GM21717 (cell line): ENCODE data around the gene ADAMTS13.
"Not testable (repeated sequence)": the region's sequence is repeated elsewhere in the genome, so short reads cannot be mapped to it uniquely, and the experiment has no call there.

ENCODE experiments used
- ATAC-seq: cut with Tn5 transposase; IDR thresholded peaks from one replicate; pipeline ENCODE4 v1.9.1; 2021; ENCODE audit warnings: mild to moderate bottlenecking, moderate library complexity; ENCODE audit not compliant: unreplicated experiment

Gene ADAMTS13

DNA sequence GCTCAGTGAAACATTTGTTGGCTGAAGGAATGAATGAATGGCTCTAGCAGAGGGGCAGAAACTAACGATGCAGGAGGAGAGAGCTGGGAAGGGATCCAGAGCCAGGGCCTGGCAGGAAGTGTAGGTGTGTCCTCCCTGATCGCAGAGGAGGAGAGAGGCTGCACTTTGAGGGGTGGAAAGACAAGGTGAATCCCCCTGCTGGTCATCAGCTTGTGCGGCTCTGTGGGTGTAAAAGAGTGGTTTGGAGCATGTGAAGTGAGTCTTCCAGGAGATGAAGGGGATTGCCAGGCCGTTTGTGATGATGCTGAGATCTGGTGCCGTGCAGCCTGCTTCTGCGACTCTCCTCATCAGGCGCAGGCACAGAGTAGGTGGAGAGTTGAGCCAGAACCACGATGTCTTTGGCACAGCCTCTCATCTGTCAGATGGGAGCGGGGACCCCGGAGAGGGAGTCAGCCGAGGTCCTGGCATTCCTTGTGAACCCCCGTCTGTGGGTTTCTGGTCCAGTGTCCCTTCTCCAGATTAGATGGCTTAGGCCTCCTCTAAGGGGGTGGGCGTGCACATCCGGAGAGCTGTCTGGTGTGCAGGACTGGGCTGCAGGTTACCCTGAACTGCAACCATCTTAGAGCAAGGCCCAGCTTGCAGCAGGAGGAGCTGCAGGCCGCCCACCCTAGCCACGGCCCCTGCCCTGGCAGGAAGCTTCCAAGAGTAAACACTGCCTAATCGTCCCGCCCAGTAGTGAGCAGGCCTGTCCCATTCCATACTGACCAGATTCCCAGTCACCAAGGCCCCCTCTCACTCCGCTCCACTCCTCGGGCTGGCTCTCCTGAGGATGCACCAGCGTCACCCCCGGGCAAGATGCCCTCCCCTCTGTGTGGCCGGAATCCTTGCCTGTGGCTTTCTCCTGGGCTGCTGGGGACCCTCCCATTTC is at the start of gene ADAMTS13:
Gene ADAMTS13 (plus strand): TSS at position 753 of the 928 bp plus-strand sequence. CDS start 77 bp downstream, at position 830.
- ATAC-seq, result no peak

DNA sequence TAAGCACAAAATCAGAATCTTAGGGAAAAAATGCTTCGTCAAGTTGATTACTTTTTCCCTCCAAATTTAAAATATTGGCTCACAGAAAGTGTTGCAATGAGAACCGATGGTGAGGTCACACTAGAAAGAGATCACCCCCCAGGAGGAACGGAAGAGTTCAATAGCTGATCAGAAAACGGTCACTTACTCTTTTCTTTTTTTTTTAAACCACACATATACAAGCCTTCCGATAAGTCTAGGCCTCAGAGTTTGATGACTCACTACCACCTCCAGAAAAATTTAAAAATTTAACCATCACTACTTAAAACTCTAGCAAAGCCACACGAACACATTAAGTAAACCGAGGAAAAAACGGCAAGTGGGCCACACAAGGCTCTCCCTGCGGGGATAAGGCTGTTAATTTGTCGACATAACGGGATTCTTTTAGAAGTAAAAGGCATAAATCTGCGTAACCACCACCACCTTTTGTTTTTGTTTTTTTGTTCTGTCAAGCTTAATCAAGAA is 47.5 kb upstream of the ADAMTS13 start:
- no peak for ATAC-seq

DNA sequence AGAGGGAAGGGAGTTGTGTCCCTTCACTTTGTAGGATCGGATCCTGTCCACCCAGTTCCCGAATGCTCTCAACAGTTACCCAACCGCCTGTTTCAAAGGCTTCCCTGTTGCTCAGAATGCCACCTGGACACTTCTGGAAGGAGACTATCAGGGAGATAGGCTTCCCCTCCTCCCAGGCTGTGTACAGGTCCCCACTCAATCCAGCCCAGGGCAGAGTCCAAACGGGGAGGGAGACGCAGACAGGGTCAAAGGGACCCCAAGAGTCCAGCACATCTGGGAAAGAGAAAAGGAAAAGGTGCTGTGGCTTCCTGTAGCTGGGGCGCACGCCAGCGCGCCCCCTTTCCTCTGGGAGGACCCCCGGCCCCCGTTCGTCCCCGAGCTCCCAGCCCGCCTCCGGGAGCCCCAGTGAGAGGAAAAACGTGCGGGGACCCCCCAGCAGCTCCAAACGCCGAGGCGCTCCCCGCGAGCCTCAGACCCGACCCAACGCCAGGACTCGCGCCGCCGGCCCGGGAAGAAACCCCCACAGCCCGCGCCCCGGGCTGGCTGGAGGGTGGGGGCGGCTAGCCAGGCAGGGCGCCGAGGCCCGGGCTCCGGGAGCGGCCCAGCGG is 46.9 kb upstream of the ADAMTS13 start:
- peak; percentile 8 for ATAC-seq

- ATAC-seq, result peak; percentile 84
Observed at GRCh38 chr9:133375724-133376654, 46.2 kb upstream of the ADAMTS13 start, which contains the start of the genes STKLD1 and SURF4. STKLD1 (plus strand) TSS chr9:133376366; CDS start chr9:133376474, 108 bp downstream. SURF4 (minus strand) TSS chr9:133376060; CDS start chr9:133375969, 91 bp downstream.

- ATAC-seq, result not testable (repeated sequence)
Observed at GRCh38 chr9:133377280-133377679, 44.9 kb upstream of the ADAMTS13 start.

DNA sequence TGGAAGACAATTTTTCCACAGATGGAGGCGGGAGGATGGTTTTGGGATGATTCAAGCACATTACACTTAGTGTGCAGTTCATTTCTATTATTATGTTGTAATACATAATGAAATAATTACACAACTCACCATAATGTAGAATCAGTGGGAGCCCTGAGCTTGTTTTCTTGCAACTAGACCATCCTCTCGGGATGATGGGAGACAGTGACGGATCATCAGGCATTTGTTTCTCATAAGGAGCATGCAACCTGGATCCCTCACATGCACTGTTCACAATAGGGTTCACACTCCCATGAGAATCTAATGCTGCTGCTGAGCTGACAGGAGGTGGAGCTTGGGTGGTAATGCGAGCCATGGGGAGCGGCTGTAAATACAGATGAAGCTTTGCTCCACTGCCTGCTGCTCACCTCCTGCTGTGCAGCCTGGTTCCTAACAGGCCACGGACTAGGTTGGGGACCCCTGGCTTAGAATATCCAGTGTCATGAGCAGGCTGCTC is 44.4 kb upstream of the ADAMTS13 start:
- no peak for ATAC-seq

DNA sequence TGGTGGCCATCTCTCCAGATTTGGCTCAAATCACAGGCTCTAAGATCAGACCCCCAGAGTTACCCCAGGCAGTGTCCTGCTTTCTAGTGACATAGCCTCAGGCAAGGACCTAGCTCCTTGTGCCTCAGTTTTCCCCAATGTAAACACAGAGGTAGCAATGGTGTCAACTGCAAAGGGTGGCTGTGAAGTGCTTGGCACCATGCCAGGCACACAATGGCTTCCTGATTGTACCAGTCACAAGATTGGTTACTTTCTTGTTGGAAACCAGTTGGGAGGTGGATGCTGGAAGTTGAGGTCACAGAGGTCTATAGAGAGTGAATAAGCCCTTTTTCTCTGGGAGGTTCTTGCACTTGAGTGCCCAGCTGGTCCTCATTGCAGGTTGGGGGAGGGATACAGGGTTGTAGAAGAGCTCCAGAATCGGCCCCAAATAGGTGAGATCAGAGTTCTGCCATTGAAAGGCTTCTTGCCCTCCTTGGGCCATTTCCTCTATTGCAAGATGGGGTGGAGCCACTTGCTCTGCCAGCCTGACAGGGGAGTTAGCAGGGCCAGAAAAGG is 43.7 kb upstream of the ADAMTS13 start:
- ATAC-seq, result no peak

DNA sequence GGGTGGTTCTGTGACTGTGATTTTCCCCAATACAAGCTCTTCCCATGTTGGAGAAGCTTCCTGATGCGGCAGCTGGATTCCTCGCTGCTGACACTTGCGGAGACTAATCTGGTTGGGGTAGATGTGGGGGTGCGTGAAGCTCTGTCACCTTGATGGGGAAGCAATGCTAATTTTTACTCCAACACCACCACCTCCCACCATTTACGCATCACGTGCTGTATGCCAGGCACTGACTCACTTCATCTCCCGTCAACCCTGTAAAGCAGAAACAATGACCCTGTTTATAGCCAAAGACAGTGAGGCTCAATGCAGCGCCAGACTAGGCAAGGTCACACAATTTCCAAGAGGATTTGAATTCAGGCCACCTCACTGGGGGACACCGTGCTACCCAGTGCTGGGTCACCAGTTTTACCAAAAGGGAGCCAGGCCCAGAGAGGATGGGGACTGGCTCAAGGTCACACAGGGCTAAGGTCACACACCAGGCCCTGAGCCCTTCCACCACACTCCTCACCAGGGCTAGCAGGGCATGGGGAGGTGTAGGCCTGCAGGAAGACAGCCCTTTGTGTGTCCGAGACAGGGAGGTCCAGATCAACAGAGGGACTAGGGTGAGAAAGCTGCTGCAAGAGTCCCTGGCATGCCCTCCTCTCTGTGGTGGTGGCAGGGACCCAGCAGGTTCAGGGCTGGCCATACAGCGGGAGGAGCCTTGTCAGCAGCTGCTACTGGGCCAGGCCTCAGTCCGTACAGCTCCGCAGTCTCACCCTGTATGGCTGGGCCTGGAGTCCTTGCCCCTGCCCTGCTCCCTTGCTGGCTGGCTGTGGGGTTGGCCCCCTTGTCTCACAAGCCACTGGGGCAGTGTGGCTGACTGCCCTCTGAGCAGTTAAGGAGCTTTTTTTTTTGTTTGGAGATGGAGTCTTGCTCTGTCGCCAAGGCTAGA is 42.7 kb upstream of the ADAMTS13 start:
- ATAC-seq, result no peak

DNA sequence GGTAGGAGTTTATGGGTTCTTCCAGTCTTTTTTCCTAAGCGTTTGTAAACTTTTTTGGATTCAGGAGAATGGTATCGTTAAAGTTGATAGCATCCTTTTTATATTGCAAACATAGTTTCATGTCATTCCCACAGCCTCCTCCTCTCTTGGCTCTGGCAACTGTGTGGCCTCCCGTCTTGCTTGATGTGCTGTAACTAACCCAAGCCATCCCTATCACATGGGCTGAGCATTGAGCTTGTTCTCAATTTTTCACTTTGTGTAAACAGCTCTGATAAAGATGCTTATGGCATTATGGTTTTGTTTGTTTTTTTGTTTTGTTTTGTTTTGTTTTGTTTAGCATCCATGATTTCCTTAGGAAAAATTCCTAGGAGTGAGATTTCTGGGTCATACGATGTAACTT is 41.4 kb upstream of the ADAMTS13 start:
- ATAC-seq, result no peak

DNA sequence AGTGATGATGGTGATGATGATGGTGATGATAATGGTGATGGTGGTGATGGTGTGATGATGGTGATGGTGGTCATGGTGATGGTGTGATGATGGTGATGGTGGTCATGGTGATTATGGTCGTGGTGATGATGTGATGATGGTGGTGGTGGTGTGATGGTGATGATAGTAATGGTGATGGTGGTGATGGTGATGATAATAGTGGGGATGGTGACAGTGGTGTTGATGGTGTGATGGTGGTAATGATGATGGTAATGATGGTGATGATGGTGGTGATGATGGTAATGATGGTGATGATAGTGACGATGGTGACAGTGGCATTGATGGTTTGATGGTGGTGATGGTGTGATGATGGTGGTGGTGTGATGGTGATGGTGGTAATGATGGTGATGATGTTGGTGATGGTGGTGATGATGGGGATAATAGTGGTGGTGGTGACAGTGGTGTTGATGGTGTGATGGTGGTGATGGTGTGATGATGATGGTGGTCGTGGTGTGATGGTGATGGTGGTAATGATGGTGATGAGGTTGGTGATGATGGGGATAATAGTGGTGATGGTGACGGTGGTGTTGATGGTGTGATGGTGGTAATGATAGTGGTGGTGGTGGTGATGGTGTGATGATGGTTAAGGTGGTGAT is 39.5 kb upstream of the ADAMTS13 start:
- no peak for ATAC-seq

DNA sequence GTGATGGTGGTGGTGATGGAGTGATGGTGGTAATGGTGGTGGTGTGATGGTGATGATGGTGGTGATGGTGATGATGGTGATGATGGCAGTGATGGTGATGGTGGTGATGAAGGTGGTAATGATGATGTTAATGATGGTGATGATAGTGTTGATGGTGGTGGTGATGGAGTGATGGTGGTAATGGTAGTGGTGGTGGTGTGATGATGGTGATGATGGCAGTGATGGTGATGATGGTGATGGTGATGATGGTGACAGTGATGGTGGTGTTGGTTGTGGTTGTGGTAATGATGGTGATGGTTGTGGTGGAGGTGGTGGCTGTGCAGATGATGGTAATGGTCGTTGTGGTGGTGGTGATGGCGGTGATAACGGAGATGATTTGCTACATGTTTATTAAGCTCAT is 38.7 kb upstream of the ADAMTS13 start:
- no peak for ATAC-seq

- ATAC-seq, result no peak
Observed at GRCh38 chr9:133384736-133385321, 37.3 kb upstream of the ADAMTS13 start.

- no peak for ATAC-seq
Observed at GRCh38 chr9:133385452-133385851, 36.7 kb upstream of the ADAMTS13 start.

GRCh38 chr9:133386338-133386737 is 35.8 kb upstream of the ADAMTS13 start:
- no peak for ATAC-seq

DNA sequence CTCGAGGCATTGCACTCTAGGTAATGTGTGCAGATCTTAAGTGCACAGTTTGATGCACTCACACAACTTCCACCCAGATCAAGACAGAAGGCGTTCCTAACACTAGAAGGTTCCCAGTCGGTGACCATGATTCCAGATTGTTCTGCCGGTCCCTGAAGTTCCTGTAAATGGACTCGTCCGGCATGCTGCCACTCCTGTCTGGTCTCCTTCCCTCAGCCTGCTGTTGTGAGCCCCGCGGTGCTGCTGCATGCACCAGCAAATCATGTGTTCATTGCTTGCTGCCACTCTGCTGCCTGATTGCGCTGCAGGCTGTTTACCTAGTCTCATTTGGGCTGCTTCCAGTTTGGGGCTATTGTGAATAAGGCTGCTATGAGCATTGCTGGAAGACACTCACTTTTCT is 34.5 kb upstream of the ADAMTS13 start:
- ATAC-seq, result no peak

DNA sequence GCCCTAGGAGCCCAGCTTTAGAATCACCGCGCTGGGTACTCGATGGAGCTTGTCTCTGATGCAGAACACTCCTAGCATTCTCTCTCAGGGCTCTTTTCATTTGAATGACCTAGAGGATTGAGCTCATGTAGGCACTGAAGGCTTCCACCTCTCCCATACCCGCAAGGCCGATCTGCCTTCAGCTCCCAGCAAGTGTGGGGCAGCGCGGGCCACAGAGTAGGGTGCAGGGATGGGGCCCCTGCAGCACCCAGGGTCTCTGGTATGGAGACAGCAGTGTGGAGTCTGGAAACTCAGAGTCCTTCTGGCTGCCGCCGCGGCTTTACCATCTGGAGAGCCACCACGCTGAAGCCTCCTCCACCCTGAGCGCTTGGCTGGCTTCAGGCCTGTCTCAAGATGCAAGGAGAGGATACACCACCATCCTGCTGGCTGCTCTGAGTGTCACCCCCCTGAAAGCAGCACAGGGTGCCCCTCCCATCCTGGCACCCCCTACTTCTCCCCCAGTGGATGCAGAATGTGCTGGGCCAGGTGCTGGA is 33.1 kb upstream of the ADAMTS13 start:
- ATAC-seq, result no peak

- ATAC-seq, result no peak
Observed at GRCh38 chr9:133389562-133389961, 32.6 kb upstream of the ADAMTS13 start.

- ATAC-seq, result no peak
Observed at GRCh38 chr9:133390713-133391112, 31.5 kb upstream of the ADAMTS13 start.
